Stimulated activated CD8-positive, alpha-beta memory T cell treated with anti-CD3 and anti-CD28 coated beads, Interleukin-15, amount 100 ng/mL, for 1 hour (primary cell): Measurements from ENCODE around the gene LCE5A.
A peak's percentile ranks its signal among the peaks of the same experiment; 100 is the strongest.
"Not testable (repeated sequence)": the region's sequence is repeated elsewhere in the genome, so short reads cannot be mapped to it uniquely, and the experiment has no call there.

Experiments
- DNase-seq: peaks from one replicate; pipeline ENCODE4 v3.0.0-alpha.2; 2020; ENCODE audit warnings: low read depth

The LCE5A gene

GRCh38 chr1:152510503-152510902 is at the start of gene LCE5A:
Gene LCE5A (plus strand): TSS chr1:152510803. CDS start chr1:152511535, 732 bp downstream.
- no peak for DNase-seq

- DNase-seq, result peak; percentile 41
These were observed 49.1 kb upstream of the LCE5A start for GRCh38 chr1:152461544-152461943.

GRCh38 chr1:152462636-152463035 is 48.0 kb upstream of the LCE5A start:
- DNase-seq, result no peak

GRCh38 chr1:152466217-152466616 is 44.4 kb upstream of the LCE5A start:
- DNase-seq, result no peak

GRCh38 chr1:152473887-152474537 is 36.6 kb upstream of the LCE5A start:
- DNase-seq, result no peak

GRCh38 chr1:152479792-152480595 is 30.6 kb upstream of the LCE5A start:
- DNase-seq, result peak; percentile 59

- no peak for DNase-seq
These were observed 28.5 kb upstream of the LCE5A start for GRCh38 chr1:152481869-152482664.

- DNase-seq, result no peak
These were observed 24.1 kb upstream of the LCE5A start for GRCh38 chr1:152486400-152487006.

GRCh38 chr1:152487871-152488270 is 22.7 kb upstream of the LCE5A start:
- no peak for DNase-seq

- DNase-seq, result not testable (repeated sequence)
These were observed 19.1 kb upstream of the LCE5A start for GRCh38 chr1:152491537-152491936.

- DNase-seq, result no peak
These were observed 15.4 kb upstream of the LCE5A start for GRCh38 chr1:152495066-152495675.

GRCh38 chr1:152497273-152497672 is 13.3 kb upstream of the LCE5A start:
- no peak for DNase-seq

- DNase-seq, result no peak
These were observed 8.9 kb upstream of the LCE5A start for GRCh38 chr1:152501704-152502103.

- no peak for DNase-seq
These were observed 8.0 kb upstream of the LCE5A start for GRCh38 chr1:152502496-152503180.

GRCh38 chr1:152505083-152505482 is 5.5 kb upstream of the LCE5A start:
- DNase-seq, result no peak

- DNase-seq, result no peak
These were observed 3.6 kb upstream of the LCE5A start for GRCh38 chr1:152506899-152507498.

- no peak for DNase-seq
These were observed 993 bp downstream of the LCE5A start for GRCh38 chr1:152511596-152511995.

GRCh38 chr1:152513081-152513480 is 2.5 kb downstream of the LCE5A start:
- DNase-seq, result no peak

GRCh38 chr1:152514715-152515433 is 4.3 kb downstream of the LCE5A start:
- no peak for DNase-seq

GRCh38 chr1:152515434-152515783 is 4.8 kb downstream of the LCE5A start:
- no peak for DNase-seq
